ENCODE measurements around the gene SBF2. TPM values are rescaled to one million over a fixed set of nuclear protein-coding genes. Genes with fewer than 3 reads are reported as not detected.

SBF2 gene
- total RNA-seq, 4 donors from 2014 or later = 19.3 to 28.1 (median 25.8) TPM

DNA sequence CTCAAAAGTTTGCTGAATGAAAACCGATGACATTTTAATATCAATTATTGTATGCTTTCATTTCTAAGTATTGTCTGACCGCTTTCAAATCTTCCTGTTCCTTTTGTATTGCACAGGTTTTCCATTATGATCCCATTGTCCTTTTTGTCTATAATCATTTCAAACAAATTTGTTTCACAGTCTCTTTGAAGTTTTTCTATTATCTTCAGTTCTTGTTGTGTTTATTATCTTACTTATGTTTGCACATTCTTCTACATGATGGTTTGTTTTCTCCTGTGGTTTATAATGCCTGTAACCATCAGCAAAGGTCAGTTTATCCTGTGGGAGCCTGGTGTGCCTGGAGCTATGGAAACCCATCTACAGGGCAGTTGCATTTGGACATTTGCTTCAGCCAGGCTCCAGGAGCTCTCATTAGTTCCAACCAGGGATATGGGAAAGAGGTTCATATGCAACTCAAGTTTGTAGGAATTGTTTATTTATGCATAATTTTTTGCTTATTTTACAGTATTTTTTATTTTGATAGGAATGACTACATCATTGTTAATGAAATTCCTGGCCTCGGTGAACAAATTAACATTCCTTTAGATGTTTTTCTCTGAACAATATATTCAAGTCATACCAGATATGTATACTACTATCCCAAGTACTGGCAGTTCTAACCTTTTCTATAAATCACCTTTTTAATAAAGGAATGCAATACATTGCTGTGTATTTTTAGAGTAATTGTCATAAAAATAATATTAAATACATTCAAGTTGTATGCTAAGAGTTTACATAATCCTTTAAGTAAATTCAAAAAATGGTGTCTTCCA, 179.2 kb downstream of the SBF2 start:
- Histone ChIP-seq H3K27ac (no peak overlapping the region), H3K36me3 (no peaks in the 10 kb centered on the region), H3K27me3 (no peaks in the 10 kb centered on the region), H3K4me1 (peaks cover 26 to 27% of the 10 kb centered on the region in 2 donors), H3K9me3 (no peaks in the 10 kb centered on the region), H3K4me3 (no peak overlapping the region)
- DNase-seq = no peak
- intact Hi-C loops (cut with DNase I; ENCODE audit: low total_unique reads) = loop anchor here (5.0 kb wide), 1 partner anchor 193 kb away; the partner anchor contains the start of gene ADM
- in situ Hi-C loops (cut with MboI; ENCODE audit: low sequenced_read_pairs in 4 of 4) = loop anchor here in 1 of 4 donors (25.0 kb wide), 1 partner anchor 198 kb away; the partner anchor contains the start of gene ADM
- ATAC-seq = no peak
- TF ChIP-seq POLR2A (IDR thresholded peaks at IDR 0.05) = no peak
- TF ChIP-seq, protein P1, sequence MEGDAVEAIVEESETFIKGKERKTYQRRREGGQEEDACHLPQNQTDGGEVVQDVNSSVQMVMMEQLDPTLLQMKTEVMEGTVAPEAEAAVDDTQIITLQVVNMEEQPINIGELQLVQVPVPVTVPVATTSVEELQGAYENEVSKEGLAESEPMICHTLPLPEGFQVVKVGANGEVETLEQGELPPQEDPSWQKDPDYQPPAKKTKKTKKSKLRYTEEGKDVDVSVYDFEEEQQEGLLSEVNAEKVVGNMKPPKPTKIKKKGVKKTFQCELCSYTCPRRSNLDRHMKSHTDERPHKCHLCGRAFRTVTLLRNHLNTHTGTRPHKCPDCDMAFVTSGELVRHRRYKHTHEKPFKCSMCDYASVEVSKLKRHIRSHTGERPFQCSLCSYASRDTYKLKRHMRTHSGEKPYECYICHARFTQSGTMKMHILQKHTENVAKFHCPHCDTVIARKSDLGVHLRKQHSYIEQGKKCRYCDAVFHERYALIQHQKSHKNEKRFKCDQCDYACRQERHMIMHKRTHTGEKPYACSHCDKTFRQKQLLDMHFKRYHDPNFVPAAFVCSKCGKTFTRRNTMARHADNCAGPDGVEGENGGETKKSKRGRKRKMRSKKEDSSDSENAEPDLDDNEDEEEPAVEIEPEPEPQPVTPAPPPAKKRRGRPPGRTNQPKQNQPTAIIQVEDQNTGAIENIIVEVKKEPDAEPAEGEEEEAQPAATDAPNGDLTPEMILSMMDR (IDR thresholded peaks at IDR 0.05 in 4 of 5, conservative IDR thresholded peaks at IDR 0.05 in 1 of 5) = no peak

DNA sequence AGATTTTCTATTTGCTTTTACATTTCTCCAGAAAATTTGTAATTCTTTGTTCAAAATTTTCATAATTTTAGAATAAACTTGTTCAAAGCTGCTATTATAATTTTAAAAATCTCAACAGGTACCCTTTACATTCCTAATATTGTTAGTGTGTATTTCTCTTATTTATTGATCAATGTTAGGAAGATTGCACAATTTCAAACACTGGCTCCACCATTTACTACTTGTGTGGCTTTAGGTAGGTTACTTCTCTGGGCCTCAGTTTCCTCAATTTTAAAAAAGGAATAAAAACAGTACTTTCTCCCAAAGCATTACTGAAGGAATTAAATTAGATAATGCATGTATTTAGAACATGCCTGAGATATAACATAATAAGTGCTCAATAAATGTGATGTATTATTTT, 180.2 kb downstream of the SBF2 start:
- Histone ChIP-seq H3K4me3 (no peak overlapping the region), H3K27me3 (no peaks in the 10 kb centered on the region), H3K9me3 (no peaks in the 10 kb centered on the region), H3K4me1 (peaks cover 27 to 28% of the 10 kb centered on the region in 2 donors), H3K36me3 (no peaks in the 10 kb centered on the region), H3K27ac (no peak overlapping the region)
- TF ChIP-seq, protein P1 (IDR thresholded peaks at IDR 0.05 in 4 of 5, conservative IDR thresholded peaks at IDR 0.05 in 1 of 5) = no peak
- no peak for TF ChIP-seq POLR2A (IDR thresholded peaks at IDR 0.05)
- DNase-seq (no peak), ATAC-seq (no peak)
- intact Hi-C loops (cut with DNase I; ENCODE audit: low total_unique reads) (no loop called here), in situ Hi-C loops (cut with MboI; ENCODE audit: low sequenced_read_pairs in 4 of 4) (loop anchor here in 1 of 4 donors (25.0 kb wide), 1 partner anchor 198 kb away; the partner anchor contains the start of gene ADM)

DNA sequence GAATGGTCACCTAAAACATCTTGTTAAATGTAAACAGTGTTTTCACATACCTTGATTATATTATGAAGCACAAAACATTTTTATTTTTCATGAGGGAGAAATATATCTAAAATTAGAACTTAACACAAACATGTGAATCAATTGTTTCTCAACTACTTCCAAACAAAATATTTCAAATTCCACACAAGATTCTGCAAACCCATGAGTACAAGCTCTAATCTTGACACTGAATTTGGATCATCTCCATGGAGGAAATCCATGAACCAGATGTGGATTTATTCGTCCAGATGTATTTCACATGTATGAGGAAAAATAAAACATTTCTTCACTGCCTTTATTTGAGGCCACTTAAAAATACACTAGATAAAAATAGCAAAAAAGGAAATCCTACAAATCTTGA, 184.2 kb downstream of the SBF2 start:
- Histone ChIP-seq H3K4me1 (peaks cover 21 to 28% of the 10 kb centered on the region in 2 donors), H3K9me3 (no peaks in the 10 kb centered on the region), H3K4me3 (no peak overlapping the region), H3K27ac (peak overlapping the region; percentile 14 to 78 (median 64)), H3K27me3 (no peaks in the 10 kb centered on the region), H3K36me3 (no peaks in the 10 kb centered on the region)
- intact Hi-C loops (cut with DNase I; ENCODE audit: low total_unique reads) (no loop called here), in situ Hi-C loops (cut with MboI; ENCODE audit: low sequenced_read_pairs in 4 of 4) (loop anchor here in 1 of 4 donors (25.0 kb wide), 1 partner anchor 202 kb away; the partner anchor contains the start of gene ADM)
- ATAC-seq (peak; percentile 48 to 67), DNase-seq (no peak)
- TF ChIP-seq, protein P1 (IDR thresholded peaks at IDR 0.05 in 4 of 5, conservative IDR thresholded peaks at IDR 0.05 in 1 of 5) = no peak
- no peak for TF ChIP-seq POLR2A (IDR thresholded peaks at IDR 0.05)

DNA sequence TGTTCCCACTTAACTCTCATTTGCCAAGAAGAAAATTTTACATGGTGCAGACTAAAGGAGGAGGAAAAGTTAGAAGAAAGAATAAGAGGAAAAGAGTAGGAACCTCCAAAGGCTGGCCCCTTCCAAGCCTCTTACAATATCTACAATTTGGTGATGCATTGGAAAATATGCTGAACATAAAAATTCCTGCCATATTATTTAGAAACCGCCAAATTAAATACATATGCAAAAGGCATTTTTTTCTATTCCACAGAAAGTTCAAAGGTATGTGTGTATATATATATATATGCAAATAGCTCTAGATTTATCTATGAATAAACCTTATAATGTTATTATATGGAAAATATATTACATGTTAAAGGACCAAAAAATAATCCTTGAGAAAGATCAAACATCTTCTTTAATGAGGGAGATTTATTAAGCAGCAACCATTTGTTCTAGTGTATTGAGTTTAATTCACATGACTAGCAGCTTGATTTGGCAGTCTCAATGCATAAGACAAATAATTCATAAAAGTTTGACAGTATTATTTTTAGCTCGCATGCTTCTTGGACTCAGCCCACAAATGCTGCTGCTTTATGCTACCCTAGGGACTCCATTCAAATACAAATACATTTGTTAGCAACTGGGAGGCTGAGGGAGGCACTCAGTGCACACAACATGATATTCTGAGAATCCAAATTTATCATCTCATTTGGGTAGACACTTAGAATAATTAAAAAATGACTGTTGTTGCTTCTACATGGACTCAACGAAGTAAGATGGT, 184.9 kb downstream of the SBF2 start:
- ATAC-seq (peak; percentile 97 to 98), DNase-seq (peak; percentile 37 to 50)
- no peak overlapping the region for H3K4me3 ChIP-seq
- no peaks in the 10 kb centered on the region for H3K9me3 ChIP-seq
- intact Hi-C loops (cut with DNase I; ENCODE audit: low total_unique reads) = no loop called here
- peak overlapping the region; percentile 14 to 78 (median 64) for H3K27ac ChIP-seq
- no peaks in the 10 kb centered on the region for H3K36me3 ChIP-seq
- peaks cover 21 to 28% of the 10 kb centered on the region in 2 donors for H3K4me1 ChIP-seq
- TF ChIP-seq, protein P1 (IDR thresholded peaks at IDR 0.05 in 4 of 5, conservative IDR thresholded peaks at IDR 0.05 in 1 of 5) = no peak
- no peak for TF ChIP-seq POLR2A (IDR thresholded peaks at IDR 0.05)
- no peaks in the 10 kb centered on the region for H3K27me3 ChIP-seq
- in situ Hi-C loops (cut with MboI; ENCODE audit: low sequenced_read_pairs in 4 of 4) = loop anchor here in 1 of 4 donors (25.0 kb wide), 1 partner anchor 203 kb away; the partner anchor contains the start of gene ADM

Data from gastrocnemius medialis (tissue), 4 donors.